ENCODE data around the gene CLEC7A.

CLEC7A gene

DNA sequence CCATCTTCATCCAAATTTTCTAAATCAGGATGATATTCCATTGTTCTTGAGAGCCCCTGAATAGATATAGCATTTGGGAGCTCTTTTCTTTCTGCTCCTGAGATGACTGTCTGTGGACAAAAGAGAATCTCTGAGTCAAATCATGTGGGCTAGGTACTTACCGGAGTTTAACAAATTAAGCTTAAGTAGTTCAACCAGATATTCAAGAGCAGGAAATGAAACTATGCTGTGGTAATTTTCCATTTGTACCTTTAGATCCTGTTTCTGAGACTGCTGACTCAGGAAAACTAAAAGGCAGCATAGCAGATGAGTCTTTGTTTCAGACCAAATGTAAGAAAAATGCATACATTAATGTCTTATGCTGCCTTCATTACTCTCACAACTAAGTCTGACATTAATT lies at the start of gene CLEC7A:
CLEC7A (minus strand) TSS at position 158 of the 400 bp plus-strand sequence; CDS start at position 41, 117 bp downstream.
- DNase-seq = no peak

DNA sequence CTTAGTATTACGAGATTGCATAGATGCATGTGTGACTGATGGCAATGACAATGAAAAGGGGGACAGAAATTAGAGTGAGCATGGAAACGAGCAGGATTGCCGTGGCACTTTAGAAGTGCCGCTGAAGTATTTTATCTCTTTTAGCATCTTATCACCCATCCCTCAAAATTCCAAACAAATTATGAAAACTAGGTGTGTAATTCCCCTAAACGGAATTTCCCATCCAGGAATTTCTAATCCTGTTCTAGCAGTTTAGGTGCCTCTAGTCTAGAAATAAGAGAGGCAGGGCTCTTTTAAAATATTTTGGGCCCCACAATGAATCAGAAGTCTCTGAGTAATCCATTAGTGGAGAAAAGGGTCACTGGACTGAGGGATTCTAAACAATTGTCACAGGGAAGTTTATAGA lies 49.8 kb upstream of the CLEC7A start:
- no peak for DNase-seq

DNA sequence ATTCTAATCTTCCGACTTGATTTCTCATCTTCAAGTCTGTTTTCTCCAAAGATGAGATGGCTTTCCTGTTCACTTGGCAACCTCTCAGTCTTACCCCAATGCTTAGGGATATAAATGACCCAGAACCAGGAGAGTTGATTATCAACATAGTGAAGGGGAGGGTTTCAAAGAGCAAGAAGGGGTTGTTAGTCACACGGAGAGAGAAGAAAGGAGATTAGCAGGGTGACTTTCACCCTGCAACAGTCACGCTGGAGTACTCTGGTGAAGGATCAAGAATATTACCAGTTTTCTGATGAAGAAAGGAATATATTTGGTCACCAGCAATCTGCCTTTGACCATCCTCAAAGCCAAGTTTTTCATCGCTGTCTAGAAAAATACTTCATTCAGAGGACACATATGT lies 48.8 kb upstream of the CLEC7A start, which contains the start of gene TMEM52B:
TMEM52B (plus strand) TSS at position 212 of the 400 bp plus-strand sequence. CDS start 543 bp downstream, outside the sequence.
- DNase-seq = no peak

DNA sequence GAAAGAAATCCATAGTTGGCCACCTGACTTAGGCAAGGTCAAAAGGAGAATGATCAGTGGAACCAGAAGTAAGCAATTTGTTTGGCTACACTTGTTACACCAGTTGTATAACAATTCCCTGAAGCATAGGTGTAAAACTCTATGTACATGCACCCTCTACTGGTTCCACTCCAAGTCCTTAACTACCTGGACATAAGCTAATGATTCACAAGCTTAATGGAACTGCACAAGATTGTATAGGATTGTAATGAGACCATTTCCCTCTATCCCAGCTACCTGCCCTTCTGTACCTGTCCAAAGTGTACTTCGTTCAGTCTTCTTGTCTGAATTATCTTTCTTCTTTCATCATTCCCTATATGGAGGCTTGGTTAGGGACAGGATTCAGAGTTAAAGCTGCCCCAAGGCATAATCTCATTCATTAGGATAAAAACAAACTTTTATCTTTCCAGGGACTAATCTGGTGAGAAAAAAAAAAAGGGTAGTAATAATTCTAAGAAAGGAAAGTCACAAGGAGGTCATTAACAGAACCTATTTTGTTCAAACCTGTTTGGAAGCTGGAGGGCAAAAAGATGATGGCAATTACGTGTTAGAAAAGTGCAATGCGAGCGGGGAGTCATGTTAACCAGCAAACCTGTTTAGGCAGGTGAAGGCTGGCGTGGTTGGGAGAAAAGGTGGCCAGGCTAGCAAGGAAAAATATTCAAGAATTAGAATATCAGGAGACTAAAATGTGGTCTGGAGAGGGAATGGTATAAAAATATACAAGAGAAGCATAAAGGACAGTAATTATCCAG lies 46.0 kb upstream of the CLEC7A start:
- DNase-seq = no peak

DNA sequence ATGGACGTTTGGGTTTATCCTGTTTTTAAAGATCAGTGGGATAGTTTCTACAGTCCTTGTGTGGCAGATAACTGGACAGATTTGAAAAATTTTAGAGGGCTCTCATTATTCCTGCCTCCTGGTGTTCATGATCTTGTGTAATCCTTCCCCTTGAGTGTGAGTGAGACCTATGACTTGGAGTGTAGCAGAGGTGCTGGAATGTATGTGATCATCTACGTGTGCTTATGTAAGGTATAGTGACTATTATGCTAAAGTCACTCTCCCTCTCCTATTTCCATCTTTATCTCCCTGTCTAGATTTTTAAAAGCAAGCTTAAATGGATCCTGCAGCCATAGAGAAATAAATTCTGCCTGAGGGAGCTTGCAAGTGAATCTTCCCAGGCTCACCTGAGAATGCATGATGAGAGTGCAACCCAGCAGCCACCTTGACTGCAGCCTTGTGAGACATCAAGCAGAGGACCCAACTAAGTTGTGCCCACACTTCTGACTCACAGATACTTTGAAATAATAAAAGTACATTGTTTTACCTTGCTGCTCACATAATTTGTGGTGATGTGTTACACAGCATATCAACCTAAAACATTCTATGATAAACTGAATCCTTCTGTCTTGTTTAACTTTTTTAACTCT lies 45.1 kb upstream of the CLEC7A start:
- DNase-seq = no peak

DNA sequence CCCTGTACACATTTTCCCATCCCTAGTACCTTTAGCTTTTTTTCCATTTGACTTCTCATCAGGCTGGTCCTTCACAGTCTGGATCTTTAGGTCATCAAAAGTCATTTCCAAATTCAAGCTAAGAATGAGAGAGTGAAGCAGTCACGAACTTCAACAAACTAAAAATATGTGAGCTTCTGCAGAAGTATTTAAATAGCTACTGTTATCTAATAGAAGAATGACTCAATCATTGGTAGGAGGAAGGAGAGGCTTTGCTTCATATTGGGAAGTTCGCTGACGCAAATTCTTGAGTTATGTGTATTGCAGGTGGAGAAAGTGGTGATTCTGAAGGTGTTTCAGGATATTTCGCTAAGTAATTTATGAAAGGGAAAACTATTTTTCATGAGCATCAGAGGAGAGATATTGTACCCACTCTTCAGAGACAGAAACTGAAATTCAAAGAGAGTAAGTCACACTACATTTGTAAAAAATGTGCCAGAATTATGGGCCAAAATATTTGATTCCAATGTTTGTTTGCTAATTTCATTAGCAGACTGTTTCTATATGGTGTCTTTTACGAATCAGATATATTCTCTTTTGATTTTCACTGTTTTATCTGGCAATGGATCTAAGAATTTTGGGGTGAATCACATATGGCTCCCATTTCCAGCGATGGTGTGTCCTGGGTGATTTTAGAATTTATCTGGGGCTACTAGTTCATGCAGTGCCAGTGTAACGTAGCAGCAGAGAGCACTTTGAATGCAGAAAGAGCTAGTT lies 42.2 kb upstream of the CLEC7A start, which contains the start of gene OLR1:
OLR1 (minus strand) TSS at position 160 of the 756 bp plus-strand sequence; CDS start at position 105, 55 bp downstream.
- no peak for DNase-seq

DNA sequence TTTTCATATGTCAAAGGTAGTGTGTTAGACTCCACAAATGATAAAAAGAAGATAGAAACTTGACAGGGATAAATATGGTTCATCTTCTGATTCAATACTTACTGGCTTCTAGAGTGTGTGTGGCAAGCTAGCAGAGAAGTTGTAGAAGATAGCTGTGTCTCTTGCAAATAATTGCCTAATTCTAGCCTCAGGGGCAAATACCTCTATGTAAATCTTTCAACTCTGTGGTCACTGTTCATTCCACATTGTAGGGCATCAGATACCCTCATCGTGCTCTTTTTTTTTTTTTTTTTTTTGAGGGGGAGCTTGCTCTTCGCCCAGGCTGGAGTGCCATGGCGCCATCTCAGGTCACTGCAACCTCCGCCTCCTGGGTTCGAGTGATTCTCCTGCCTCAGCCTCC lies 40.2 kb upstream of the CLEC7A start:
- no peak for DNase-seq

DNA sequence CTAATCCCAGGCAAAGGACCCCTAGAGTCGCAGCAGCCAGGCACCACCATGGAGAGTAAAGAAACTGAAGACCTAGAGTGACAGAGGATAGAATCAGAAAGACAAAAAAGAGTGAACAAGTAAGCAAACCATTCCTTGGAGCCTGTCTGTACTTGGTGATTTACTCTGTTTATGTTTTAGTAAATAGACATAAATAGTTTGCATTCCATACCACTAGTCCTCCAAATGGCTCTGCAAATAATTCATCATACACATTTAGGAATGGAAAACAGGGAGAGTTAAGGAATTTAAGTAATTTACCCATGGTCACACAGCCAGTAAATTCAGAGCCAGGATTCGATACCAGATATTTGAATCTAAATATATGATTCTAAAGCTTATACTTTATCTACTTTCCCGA lies 39.1 kb upstream of the CLEC7A start:
- no peak for DNase-seq

DNA sequence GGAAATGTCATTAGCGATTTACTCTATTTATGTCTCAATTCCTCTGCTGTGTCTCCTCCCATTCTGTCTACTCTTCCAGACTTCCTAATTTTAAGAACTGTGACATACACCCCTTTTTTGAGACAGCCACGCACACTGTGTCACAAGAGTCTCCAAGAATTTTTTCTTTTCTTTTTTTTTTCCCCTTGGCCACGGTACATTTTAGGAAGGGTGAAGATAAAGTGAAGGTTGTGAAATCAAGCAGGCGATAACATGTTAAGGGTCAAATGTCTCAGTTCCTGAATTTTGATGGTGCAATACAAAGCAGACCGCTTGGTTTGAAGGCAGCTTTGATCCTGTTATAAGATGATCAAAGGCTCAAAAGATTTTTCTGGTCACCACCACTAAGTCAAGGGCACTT lies 37.6 kb upstream of the CLEC7A start:
- no peak for DNase-seq

DNA sequence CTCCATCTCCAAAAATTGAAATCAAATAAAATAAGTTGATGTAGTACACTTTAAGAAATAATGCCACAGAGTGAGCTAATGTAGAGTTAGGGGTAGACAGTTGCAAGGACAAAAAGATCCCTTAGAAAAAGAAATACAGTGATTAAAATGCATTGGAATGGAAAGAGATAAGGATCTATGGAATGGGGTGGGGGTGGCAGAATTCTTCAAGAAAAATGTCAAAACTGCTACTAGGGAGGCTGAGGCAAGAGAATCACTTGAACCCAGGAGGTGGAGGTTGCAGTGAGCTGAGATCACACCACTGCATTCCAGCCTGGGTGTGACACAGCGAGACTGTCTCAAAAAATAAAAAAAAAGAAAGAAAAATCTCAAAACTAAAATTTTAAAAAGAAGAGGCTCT lies 35.4 kb upstream of the CLEC7A start:
- no peak for DNase-seq

DNA sequence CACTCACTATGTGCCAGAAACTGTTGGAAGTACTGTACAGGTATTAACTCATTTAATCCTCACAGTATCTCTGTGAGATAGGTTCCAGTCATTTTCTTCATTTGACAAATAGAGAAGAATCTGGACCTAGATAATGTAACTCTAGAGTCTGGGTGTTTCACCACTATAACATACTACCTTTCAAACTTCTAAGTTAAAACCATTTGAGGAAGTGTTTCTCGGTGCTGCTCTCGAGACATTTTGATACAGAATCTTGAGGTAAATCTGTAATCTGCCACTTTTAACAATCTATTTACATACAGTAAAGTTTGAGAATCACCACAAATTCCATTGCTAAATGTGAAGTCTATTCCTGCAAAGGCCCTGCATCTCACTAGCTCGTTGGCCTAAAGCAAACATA lies 33.1 kb upstream of the CLEC7A start:
- no peak for DNase-seq

DNA sequence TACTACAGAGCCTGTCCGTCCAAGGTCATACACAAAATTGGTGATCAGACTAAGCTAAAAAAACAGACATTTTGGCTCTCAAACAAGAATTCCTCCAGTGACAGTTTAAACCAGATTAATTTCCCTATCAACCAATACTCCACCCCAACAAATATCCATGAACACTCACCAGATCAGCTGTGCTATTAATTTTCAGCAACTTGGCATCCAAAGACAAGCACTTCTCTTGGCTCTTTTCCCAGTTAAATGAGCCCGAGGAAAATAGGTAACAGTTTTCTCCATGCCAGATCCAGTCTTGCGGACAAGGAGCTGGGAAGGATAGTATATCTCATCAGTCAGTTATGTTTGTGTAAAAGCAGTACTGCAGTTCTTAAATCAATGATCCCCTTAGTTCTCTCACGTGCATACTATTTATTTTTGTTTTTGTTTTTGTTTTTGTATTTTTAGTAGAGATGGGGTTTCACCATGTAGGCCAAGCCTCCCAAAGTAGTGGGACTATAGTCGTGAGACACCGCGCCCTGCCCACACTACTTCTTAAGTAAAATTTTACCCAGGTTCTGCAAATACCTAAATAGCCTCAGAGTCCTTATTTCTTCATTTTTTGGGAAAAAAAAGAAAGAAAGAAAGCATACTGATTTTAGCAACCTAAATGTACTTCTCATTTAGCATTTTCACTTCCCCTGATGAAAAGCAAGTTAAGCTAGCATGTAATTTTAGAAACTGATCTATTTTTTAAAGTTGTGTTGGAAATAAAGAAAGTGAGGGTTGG lies 30.8 kb upstream of the CLEC7A start:
- no peak for DNase-seq

DNA sequence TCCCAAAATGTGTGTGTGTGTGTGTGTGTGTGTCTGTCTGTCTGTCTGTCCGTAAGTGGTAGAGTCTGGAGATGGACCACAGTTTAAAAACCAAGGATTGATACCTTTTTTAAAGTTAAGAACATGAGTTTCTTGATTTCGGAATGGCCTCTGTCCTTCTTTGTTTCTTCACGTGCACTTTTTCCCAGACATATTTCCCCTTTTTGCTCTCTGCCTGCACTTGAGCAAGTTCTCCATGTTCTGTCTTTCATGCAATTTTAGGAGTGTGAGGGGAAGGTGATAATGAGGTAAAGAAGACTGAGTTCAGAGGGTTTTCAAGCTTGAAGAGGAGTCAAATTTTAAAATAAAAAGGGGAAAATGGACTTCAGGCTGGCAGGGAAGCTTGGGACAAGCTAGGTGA lies 29.3 kb upstream of the CLEC7A start:
- DNase-seq = no peak

DNA sequence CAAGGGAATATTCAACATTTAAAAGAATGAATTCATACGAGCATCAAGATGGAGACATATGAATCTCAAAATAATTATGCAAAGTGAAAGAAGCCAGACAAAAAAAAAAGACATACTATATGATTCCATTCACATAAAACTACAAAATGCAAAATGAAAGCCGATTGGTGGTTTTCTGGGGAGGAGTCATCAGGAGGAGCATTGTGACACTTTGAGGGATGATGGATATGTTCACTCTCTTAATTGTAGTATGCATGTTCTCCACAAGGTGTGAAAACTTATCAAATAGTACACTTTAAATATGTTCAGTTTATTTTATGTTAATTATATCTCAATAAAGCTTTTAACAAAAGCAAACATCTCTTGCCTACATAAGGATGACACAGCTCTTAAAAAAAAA lies 28.4 kb upstream of the CLEC7A start:
- no peak for DNase-seq

DNA sequence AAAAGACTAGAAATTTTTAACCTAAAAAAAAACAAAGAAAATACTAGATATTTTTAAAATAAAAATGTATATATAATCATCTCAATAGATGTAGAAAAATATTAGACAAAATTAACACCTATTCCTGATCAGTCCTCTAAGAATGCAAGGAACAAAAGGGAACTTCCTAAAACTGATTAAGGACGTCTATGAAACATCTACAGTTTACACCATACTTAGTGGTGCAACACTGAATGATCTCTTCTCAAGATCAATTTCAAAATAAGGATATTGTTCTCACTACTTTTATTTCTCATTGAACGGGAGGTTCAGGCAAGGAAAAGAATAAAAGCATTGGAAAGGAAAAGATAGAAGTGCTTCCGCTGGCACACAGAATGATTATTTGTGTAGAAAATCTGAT lies 26.0 kb upstream of the CLEC7A start:
- no peak for DNase-seq

DNA sequence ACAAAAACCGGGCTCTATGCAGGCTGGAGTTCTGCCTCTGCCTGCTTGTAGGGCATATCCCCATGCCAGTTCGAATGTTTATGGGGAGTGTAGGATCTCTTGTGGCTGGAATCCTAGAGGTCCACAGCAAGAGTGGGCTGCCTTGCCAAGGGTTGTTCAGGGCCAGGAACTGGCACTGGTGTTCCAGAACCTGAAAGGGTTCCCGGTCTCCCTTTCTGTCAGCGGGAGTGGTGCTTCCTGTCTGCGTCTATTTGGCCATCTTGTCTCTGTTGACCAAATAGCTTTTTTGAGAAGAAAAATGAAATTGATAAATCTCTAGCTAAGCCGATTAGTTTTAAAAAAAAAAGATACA lies 24.1 kb upstream of the CLEC7A start:
- DNase-seq = no peak

DNA sequence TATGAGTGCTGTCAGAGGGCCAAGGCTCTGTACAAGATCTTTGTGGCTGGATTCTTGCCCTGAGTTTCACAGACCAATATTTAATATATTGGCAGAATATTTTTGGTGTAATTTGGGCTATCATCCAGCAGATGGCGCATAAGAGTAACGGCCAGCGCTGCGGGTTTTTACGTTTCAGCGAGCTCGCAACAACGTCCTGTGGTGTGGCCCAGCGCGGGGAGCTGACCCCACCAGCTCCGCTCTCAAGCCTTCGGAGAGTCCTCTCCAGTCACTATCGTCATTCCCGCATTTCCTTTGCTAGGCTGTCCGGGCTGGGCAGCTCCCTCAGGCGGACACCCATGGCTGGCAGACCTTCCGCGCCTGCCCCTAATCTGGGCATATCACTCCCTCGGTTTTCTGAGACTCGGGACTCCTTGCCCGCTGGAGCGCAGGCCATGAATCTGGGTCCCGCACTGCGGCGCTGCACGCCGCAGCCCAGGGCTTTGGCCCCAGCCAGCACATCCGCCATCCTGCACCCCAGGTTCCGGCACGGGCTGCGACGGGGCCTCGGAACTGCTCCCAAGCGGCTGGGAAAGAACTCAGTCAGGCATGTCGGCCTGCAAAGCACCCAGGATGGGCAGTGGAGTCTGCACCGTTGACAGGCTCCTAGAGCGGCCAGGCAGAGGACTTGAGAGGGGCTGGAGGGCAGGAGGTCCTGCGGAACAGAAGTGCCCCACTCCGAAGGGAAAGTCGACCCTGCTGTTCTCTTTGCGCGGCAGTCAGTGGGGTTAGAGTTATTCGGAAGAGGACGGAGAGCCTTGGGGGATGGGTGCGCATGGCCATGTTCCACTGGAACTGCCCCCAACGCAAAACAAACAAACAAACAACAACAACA lies 23.5 kb upstream of the CLEC7A start:
- peak; percentile 60 for DNase-seq

DNA sequence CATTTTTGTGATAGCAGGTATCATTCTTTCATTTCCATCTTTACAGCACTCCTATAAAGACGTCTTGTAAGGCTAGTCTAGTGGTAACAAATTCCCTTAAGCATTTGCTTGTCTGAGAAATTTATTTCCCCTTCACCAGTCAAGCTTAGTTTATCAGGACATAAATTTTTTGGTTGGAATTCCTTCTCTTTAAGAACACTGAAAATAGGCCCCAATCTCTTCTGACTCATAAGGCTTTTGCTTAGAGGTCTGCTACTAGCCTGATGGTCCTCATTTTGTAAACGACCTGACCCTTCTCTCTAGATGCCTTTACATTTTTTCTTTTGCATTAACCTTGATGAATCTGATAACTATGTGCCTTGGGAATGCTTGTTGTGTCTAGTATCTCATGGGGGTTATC lies 21.6 kb upstream of the CLEC7A start:
- no peak for DNase-seq

DNA sequence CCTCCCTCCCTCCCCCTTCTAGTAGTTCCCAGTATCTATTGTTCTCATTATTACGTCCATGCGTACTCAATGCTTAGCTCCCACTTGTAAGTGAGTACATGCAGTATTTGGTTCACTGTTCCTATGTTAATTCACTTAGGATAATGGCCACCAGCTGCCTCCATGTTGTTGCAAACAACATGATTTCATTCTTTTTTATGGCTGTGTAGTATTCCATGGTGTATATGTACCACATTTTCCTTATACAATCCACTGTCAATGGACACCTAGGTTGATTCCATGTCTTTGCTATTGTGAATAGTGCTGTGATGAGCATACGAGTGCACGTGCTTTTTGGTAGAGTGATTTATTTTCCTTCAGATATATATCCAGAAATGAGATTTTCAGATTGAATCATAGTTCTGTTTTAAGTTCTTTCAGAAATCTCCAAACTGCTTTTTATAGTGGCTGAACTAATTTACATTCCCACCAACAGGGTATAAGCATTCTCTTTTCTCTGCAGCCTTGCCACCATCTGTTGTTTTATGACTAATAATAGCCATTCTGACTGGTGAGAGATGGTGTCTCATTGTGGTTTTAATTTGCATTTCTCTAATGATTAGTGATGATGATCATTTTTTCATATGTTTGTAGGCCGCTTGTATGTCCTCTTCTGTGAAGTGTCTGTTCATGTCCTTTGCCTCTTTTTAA lies 17.9 kb upstream of the CLEC7A start:
- DNase-seq = no peak

DNA sequence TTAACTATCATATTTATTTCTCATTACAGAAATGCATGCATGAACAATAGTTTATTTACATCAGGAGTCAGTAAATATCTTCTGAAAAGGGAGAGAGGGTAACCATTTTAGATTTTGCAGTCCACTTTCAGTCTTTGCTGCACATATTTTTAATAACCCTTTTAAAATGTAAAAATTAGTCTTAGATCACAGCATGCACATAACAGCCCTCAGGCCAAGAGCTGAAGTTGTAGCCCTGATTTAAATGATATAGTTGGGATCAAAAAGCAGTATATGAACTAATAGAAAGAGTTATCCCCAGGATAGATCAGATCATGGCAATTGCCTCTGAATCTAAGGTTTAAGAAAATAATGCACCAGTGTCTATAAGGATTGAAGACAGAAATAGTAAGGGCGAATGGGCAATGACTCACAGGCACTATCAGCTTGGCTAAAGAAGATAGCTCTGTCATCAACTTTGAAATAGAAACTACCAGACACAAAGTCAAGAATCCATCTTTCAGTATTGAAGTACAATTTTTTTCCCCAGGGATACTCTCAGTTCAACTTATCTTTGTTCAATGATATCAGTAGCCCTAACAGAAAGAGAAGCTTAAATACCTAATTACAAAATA lies 13.1 kb upstream of the CLEC7A start:
- DNase-seq = no peak

DNA sequence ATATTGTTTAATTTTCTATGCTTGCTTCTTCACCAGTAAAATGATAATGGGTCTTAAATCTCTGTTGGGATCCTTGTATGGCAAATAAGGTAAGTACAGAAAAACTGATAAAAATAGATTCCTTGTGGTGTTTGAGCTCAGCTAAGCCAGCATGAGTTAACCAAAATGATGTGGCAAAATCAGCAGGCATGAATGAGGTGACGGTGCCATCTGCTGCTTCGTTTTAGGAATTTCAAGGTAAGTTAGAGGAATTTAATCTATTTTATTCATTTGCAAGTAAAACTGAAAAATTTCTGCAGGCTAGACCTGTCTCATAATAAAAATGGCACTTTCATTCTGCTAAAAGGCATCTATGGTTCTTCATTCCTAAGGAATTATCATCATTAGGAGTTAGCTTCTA lies 10.0 kb upstream of the CLEC7A start:
- peak; percentile 55 for DNase-seq
